ENCODE data around the gene AKT2.

- TF ChIP-seq CTCF (IDR thresholded peaks at IDR 0.05; ENCODE audit: borderline replicate concordance, extremely low read depth, low read length, poor library complexity, severe bottlenecking): no peak
- no peak for TF ChIP-seq EZH2 (IDR thresholded peaks at IDR 0.05; ENCODE audit: borderline replicate concordance, low read depth, low read length, severe bottlenecking)
Measured at GRCh38 chr19:40213882-40214570, 71.1 kb downstream of the AKT2 start.
